ENCODE measurements around the gene MYO1A. TPM values are rescaled to one million over a fixed set of nuclear protein-coding genes. Genes with fewer than 3 reads are reported as not detected.

Gene MYO1A
- total RNA-seq, 1 donor from 2014 or later: 2.6 TPM

Other genes starting within 250 kb of the MYO1A start
- gene SDR9C7, start 115.7 kb downstream of the MYO1A start, total RNA-seq: not detected in 2 replicates
- 0.23 and 0.29 TPM in 2 replicates for gene RDH16, start 92.5 kb downstream of the MYO1A start, total RNA-seq
- 10.3 and 11.2 TPM in 2 replicates for gene ZBTB39, start 43.6 kb downstream of the MYO1A start, total RNA-seq
- 0.34 TPM in 1 of 2 replicates, not detected in the other for gene TAC3, start 33.6 kb downstream of the MYO1A start, total RNA-seq
- gene NEMP1, start 28.7 kb upstream of the MYO1A start, total RNA-seq: 70.2 and 71.7 TPM in 2 replicates
- gene NAB2, start 39.0 kb upstream of the MYO1A start, total RNA-seq: 73.6 and 80.3 TPM in 2 replicates
- 306 and 318 TPM in 2 replicates for gene STAT6, start 61.2 kb upstream of the MYO1A start, total RNA-seq
- gene LRP1, start 78.4 kb upstream of the MYO1A start, total RNA-seq: 0.26 and 0.73 TPM in 2 replicates
- not detected in 2 replicates for gene LRP1-AS, start 97.5 kb upstream of the MYO1A start, total RNA-seq
- gene NXPH4, start 166.7 kb upstream of the MYO1A start, total RNA-seq: 0.36 and 0.49 TPM in 2 replicates
- 276 and 280 TPM in 2 replicates for gene SHMT2, start 179.6 kb upstream of the MYO1A start, total RNA-seq
- gene STAC3, start 201.1 kb upstream of the MYO1A start, total RNA-seq: 3.1 and 4.2 TPM in 2 replicates